Measurements from ENCODE around the gene GID8.

DNA sequence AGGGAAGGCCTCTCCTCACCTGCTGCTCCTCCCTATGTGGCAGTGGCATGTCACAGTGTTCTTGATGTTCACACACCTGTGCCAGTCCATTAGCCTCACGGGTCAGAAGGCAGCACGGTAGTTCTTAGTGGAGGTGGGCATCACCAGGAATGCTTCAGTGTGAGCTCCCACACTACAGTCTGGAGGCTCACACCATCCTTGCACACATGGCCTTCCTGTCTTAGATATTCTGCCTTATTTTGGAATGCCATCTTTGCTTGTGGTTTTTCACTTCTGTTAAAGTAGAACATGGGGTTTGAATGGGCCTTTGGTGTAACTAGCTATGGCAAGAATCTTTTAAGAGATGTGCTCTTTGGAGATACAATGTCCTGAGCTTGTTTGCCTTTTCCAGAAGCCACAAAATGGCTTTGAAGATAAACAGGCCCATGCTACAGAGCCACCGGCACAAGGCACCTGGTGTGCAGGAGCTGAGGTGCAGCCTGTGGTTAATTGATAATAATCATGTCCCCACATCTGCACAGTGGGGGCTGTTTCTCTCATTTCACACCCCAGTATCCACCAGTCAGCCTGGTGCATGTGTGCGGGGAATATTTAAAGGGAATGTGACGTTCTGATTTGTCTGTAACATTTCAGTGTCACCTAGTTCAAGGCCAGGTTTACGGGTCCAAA is 11.3 kb downstream of the GID8 start:
- TF ChIP-seq POLR2A (IDR thresholded peaks at IDR 0.05): no peak
- TF ChIP-seq, protein P1, sequence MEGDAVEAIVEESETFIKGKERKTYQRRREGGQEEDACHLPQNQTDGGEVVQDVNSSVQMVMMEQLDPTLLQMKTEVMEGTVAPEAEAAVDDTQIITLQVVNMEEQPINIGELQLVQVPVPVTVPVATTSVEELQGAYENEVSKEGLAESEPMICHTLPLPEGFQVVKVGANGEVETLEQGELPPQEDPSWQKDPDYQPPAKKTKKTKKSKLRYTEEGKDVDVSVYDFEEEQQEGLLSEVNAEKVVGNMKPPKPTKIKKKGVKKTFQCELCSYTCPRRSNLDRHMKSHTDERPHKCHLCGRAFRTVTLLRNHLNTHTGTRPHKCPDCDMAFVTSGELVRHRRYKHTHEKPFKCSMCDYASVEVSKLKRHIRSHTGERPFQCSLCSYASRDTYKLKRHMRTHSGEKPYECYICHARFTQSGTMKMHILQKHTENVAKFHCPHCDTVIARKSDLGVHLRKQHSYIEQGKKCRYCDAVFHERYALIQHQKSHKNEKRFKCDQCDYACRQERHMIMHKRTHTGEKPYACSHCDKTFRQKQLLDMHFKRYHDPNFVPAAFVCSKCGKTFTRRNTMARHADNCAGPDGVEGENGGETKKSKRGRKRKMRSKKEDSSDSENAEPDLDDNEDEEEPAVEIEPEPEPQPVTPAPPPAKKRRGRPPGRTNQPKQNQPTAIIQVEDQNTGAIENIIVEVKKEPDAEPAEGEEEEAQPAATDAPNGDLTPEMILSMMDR (IDR thresholded peaks at IDR 0.05): no peak

All from adrenal gland (tissue), 5 donors.